HepG2 (cell line): ENCODE results near the gene TTYH2. TPM values are rescaled to one million over a fixed set of nuclear protein-coding genes. Genes with fewer than 3 reads are reported as not detected.

Experiments
- HDAC2 ChIP-seq: sonication (generic); formaldehyde crosslinking; IDR thresholded peaks from 2 replicates; pipeline ENCODE4 v1.4.0; 2020; ENCODE audit warnings: missing genetic modification reagents
- KDM1A ChIP-seq: IDR thresholded peaks from 2 replicates; pipeline ENCODE4 v1.6.1; 2016; ENCODE audit warnings: missing compliant biosample characterization
- MYC ChIP-seq: sonication (generic); formaldehyde crosslinking; IDR thresholded peaks from 2 replicates; pipeline ENCODE4 v1.9.0; 2021; ENCODE audit warnings: missing genetic modification reagents, borderline replicate concordance
- RARA ChIP-seq: IDR thresholded peaks from 2 replicates; pipeline ENCODE4 v1.6.1; 2016; ENCODE audit warnings: missing genetic modification reagents, missing compliant biosample characterization
- SCMH1 ChIP-seq: sonication (generic); formaldehyde crosslinking; IDR thresholded peaks from 2 replicates; pipeline ENCODE4 v1.9.0; 2021; ENCODE audit warnings: missing genetic modification reagents, mild to moderate bottlenecking, borderline replicate concordance
- SOX5 ChIP-seq: IDR thresholded peaks from 2 replicates; pipeline ENCODE4 v1.6.1; 2016; ENCODE audit warnings: borderline replicate concordance
- YEATS2 ChIP-seq: sonication (generic); formaldehyde crosslinking; IDR thresholded peaks from 2 replicates; pipeline ENCODE4 v1.4.0; 2020; ENCODE audit warnings: missing genetic modification reagents, borderline replicate concordance
- ZFP36 ChIP-seq: fragments of 150-350 bp; IDR thresholded peaks from 2 replicates; pipeline ENCODE4 v1.6.1; 2018; ENCODE audit warnings: borderline replicate concordance, low read length, low read depth; ENCODE audit not compliant: partially characterized antibody
- ZNF160 ChIP-seq: sonication (generic); formaldehyde crosslinking; IDR thresholded peaks from 2 replicates; pipeline ENCODE4 v1.8.0; 2022; ENCODE audit warnings: mild to moderate bottlenecking, inconsistent platforms, missing genetic modification reagents
- ZNF263 ChIP-seq: sonication (generic); formaldehyde crosslinking; IDR thresholded peaks from 2 replicates; pipeline ENCODE4 v1.4.0; 2020; ENCODE audit warnings: missing genetic modification reagents
- ZNF317 ChIP-seq: sonication (generic); formaldehyde crosslinking; IDR thresholded peaks from 2 replicates; pipeline ENCODE4 v1.5.0; 2020; ENCODE audit warnings: mild to moderate bottlenecking, missing genetic modification reagents
- ZNF567 ChIP-seq: sonication (generic); formaldehyde crosslinking; IDR thresholded peaks from 2 replicates; pipeline ENCODE4 v1.8.1; 2023; ENCODE audit warnings: mild to moderate bottlenecking, missing genetic modification reagents, borderline replicate concordance
- ZNF678 ChIP-seq: sonication (generic); formaldehyde crosslinking; IDR thresholded peaks from 2 replicates; pipeline ENCODE4 v1.4.0; 2020; ENCODE audit warnings: mild to moderate bottlenecking, missing genetic modification reagents
- ZNF792 ChIP-seq: IDR thresholded peaks from 2 replicates; pipeline ENCODE4 v1.6.1; 2016
- polyA plus RNA-seq, 8 experiments: library from polyadenylated mRNA; depleted of rRNA in 3 of 8; stranded (reverse) in 7 of 8; unstranded in 1 of 8; fragments of >200 nt; fragmentation: Illumina TruSeq in 4 of 8; extraction: Trizol in 4 of 8; gene quantifications; 2 replicates each; pipeline versions ENCODE4 v1.2.1 to v1.2.3, GENCODE V29; 2011 to 2016; ENCODE audit warnings: low read depth in 4 of 8, missing spikeins in 1 of 8, mixed read lengths in 1 of 8; ENCODE audit not compliant: insufficient read depth in 1 of 8
- total RNA-seq, 5 experiments: library from RNA; depleted of rRNA; stranded (reverse); fragments of >200 nt; fragmentation: Illumina TruSeq; extraction: Trizol; gene quantifications; 2 replicates each; pipeline ENCODE4 v1.2.3, GENCODE V29; 2016; ENCODE audit warnings: low read depth in 1 of 5
- TF ChIP-seq, protein P1 (sequence below), 2 experiments: IDR thresholded peaks; 2 replicates each; pipeline ENCODE4 v1.6.1; 2011 to 2012; ENCODE audit warnings: low read length in 2 of 2, borderline replicate concordance in 1 of 2, low read depth in 1 of 2, mild to moderate bottlenecking in 1 of 2, moderate library complexity in 1 of 2
- TF ChIP-seq, protein P2 (sequence below): sonication (generic); formaldehyde crosslinking; IDR thresholded peaks from 2 replicates; pipeline ENCODE4 v1.4.0; 2020; ENCODE audit warnings: mild to moderate bottlenecking, missing genetic modification reagents

TTYH2 gene
- total and polyA plus RNA-seq, 2 of the 13 experiments (the other 11 are each of a cell fraction or from before 2014, with no cell fraction given): 0.77 to 0.96 TPM

DNA sequence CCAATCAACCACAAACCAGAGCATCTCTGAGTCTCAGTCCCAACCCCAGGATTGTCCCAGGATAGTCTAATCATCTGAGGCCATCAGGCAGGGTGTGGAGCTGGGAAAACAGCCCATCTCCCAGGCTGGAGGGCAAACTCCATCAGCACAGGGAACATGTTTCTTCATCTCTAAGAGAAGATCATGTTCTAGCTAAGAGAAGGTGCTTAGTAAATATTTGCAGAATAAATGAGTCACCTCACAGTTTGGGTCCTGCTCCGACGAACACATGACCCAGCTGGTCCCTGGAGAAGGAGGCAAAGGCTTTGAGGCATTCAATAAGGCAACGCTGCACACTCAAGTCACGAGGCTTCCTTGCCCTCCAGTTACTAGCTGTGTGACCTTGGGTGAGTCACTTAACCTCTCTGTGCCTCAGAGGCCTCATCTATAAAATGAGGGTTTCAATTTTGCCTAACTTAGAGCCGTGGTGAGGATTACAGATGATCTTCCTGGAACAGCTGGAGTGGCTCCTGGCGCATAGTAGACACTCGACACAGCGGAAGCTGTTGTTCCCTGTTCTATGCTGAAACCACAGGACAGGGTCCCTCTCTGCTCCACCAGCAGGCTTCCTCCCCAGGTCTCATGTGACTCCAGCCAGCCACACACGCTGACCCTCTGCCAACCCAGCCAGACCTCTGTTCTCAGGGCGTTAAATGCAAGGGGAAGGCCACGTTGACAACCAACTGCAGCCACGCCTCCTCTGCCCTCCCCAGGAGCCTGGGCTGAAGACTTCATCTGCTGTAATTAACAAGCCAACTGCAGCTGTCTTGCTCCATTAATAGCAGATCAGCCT, 20.2 kb upstream of the TTYH2 start (continued):
- TF ChIP-seq, protein P1, sequence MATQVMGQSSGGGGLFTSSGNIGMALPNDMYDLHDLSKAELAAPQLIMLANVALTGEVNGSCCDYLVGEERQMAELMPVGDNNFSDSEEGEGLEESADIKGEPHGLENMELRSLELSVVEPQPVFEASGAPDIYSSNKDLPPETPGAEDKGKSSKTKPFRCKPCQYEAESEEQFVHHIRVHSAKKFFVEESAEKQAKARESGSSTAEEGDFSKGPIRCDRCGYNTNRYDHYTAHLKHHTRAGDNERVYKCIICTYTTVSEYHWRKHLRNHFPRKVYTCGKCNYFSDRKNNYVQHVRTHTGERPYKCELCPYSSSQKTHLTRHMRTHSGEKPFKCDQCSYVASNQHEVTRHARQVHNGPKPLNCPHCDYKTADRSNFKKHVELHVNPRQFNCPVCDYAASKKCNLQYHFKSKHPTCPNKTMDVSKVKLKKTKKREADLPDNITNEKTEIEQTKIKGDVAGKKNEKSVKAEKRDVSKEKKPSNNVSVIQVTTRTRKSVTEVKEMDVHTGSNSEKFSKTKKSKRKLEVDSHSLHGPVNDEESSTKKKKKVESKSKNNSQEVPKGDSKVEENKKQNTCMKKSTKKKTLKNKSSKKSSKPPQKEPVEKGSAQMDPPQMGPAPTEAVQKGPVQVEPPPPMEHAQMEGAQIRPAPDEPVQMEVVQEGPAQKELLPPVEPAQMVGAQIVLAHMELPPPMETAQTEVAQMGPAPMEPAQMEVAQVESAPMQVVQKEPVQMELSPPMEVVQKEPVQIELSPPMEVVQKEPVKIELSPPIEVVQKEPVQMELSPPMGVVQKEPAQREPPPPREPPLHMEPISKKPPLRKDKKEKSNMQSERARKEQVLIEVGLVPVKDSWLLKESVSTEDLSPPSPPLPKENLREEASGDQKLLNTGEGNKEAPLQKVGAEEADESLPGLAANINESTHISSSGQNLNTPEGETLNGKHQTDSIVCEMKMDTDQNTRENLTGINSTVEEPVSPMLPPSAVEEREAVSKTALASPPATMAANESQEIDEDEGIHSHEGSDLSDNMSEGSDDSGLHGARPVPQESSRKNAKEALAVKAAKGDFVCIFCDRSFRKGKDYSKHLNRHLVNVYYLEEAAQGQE (IDR thresholded peaks at IDR 0.05; ENCODE audit: borderline replicate concordance in 1 of 2, low read depth in 1 of 2, low read length in 2 of 2): 0 out of 4 replicates have a peak, but pooled peaks of 1 of the 2 experiments have one; percentile 9
- TF ChIP-seq SOX5: peak; percentile 36; the same call in 1 of the 2 replicates
- 0 out of 2 replicates have a peak, but pooled peaks have one; percentile 57 for TF ChIP-seq ZNF317 (CRISPR knock-in tag)
- peak; percentile 47 for TF ChIP-seq ZFP36
- TF ChIP-seq YEATS2 (CRISPR knock-in tag): peak; percentile 59; the same call in 1 of the 2 replicates
- peak; percentile 37; the same call in 1 of the 2 replicates for TF ChIP-seq MYC (CRISPR knock-in tag)
- 0 out of 2 replicates have a peak, but pooled peaks have one; percentile 51 for TF ChIP-seq KDM1A (CRISPR knock-in tag)
- TF ChIP-seq SCMH1 (CRISPR knock-in tag): no peak
- 0 out of 2 replicates have a peak, but pooled peaks have one; percentile 20 for TF ChIP-seq RARA
- no peak for TF ChIP-seq ZNF678
- 0 out of 2 replicates have a peak, but pooled peaks have one; percentile 37 for TF ChIP-seq ZNF567
- 0 out of 2 replicates have a peak, but pooled peaks have one; percentile 34 for TF ChIP-seq HDAC2 (CRISPR knock-in tag)
- TF ChIP-seq ZNF792 (CRISPR knock-in tag): peak; percentile 70; the same call in 1 of the 2 replicates
- TF ChIP-seq ZNF160 (CRISPR knock-in tag): no peak
- TF ChIP-seq, protein P2, sequence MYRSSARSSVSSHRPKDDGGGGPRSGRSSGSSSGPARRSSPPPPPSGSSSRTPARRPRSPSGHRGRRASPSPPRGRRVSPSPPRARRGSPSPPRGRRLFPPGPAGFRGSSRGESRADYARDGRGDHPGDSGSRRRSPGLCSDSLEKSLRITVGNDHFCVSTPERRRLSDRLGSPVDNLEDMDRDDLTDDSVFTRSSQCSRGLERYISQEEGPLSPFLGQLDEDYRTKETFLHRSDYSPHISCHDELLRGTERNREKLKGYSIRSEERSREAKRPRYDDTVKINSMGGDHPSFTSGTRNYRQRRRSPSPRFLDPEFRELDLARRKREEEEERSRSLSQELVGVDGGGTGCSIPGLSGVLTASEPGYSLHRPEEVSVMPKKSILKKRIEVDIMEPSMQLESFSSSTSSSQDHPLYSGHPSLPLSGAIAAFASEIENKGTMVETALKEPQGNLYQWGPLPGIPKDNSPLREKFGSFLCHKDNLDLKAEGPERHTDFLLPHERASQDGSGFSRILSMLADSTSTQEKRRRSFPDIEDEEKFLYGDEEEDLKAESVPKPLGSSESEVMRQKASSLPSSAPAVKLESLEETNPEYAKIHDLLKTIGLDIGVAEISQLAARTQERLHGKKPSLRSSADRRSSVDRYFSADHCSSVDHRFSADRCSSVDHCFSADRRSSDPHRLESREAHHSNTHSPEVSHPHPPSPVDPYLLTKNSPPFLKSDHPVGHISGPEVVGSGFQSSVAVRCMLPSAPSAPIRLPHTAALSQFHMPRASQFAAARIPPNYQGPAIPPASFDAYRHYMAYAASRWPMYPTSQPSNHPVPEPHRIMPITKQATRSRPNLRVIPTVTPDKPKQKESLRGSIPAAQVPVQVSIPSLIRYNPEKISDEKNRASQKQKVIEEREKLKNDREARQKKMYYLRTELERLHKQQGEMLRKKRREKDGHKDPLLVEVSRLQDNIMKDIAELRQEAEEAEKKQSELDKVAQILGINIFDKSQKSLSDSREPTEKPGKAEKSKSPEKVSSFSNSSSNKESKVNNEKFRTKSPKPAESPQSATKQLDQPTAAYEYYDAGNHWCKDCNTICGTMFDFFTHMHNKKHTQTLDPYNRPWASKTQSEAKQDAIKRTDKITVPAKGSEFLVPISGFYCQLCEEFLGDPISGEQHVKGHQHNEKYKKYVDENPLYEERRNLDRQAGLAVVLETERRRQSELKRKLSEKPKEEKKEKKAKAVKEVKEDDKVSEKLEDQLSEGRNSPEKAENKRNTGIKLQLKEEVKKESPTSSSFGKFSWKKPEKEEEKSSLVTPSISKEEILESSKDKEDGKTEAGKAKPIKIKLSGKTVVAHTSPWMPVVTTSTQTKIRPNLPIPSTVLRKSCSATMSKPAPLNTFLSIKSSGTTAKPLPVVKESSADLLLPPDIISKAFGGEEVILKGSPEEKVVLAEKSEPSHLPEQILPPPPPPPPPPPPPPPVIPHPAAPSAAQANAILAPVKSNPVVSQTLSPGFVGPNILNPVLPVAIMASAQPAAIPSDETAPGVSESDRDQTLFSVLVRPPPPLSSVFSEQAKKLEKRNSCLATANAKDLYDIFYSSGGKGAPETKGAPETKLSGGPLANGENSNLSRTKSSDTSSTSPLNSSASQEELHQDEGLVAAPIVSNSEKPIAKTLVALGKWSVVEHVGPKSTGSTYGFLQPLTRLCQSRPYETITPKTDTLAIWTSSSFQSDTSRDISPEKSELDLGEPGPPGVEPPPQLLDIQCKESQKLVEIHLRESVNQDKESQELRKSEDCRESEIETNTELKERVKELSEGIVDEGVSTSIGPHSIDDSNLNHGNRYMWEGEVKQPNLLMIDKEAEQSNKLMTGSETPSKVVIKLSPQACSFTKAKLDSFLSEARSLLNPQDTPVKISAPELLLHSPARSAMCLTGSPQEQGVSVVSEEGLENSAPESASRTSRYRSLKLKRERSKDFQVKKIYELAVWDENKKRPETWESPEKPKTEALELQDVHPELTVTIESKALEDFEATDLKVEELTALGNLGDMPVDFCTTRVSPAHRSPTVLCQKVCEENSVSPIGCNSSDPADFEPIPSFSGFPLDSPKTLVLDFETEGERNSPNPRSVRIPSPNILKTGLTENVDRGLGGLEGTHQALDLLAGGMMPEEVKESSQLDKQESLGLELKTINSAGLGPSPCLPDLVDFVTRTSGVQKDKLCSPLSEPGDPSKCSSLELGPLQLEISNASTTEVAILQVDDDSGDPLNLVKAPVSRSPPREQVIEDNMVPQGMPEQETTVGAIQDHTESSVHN (CRISPR knock-in tag): no peak
- TF ChIP-seq ZNF263 (CRISPR knock-in tag): 0 out of 2 replicates have a peak, but pooled peaks have one; percentile 13
